ENCODE results near the gene RRP1B.
"Not testable (repeated sequence)": the region's sequence is repeated elsewhere in the genome, so short reads cannot be mapped to it uniquely, and the experiment has no call there.

The RRP1B gene

DNA sequence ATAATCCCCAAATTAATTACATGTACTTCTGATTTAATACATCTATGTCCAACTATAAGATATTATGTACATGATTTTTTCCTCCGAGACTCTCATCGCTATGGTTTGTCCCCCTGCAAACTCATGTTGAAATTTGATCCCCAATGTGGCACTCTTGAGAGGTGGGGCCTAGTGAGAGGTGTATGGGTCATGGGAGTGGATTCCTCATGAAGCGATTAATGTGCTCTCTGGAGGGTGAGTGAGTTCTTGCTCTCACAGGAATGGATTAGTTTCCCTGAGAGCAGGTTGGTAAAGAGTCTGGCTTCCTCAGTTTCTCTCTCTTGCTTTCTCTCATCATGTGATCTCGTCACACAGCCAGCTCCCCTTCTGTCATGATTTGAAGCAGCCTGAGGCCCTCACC, 16.2 kb upstream of the RRP1B start:
- DNase-seq, result no peak

DNA sequence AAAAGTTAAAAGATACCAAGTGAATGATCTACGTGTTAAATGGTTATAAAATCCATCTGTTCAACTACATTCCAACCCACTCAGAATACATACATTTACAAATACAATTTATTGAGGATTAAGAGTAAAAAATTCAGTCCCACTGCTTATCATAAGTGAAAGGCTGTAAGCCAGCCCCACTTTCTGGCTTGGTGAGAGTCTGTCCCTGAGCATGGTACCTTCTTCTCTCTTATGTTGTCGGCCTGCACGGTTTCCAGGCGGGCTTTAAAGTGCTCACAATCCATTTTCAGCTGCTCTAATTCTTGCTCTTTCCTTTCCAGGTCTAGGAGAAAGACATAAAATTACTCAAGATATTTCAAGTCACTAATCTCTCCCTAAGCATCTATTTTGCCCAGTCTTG, 15.3 kb upstream of the RRP1B start:
- DNase-seq, result no peak

DNA sequence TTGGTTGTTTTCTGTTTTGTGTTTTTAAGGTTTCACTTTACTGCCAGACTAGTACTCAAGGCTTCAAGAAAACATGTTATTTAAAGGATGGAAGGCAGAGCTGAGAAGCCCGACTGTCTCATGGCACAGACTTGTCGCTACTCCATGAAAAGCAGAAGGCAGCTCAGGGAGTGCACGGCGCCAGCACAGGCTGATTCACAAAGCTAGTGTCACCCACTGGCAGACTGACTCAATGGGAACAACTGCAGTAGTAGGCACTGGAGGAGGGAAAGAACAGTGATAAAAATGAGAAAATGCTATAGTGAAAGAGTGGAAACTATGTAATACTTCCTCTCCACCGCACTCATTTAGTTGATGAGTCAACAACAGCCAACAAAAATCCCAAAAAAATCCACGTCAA, 14.8 kb upstream of the RRP1B start:
- DNase-seq, result peak; percentile 48

DNA sequence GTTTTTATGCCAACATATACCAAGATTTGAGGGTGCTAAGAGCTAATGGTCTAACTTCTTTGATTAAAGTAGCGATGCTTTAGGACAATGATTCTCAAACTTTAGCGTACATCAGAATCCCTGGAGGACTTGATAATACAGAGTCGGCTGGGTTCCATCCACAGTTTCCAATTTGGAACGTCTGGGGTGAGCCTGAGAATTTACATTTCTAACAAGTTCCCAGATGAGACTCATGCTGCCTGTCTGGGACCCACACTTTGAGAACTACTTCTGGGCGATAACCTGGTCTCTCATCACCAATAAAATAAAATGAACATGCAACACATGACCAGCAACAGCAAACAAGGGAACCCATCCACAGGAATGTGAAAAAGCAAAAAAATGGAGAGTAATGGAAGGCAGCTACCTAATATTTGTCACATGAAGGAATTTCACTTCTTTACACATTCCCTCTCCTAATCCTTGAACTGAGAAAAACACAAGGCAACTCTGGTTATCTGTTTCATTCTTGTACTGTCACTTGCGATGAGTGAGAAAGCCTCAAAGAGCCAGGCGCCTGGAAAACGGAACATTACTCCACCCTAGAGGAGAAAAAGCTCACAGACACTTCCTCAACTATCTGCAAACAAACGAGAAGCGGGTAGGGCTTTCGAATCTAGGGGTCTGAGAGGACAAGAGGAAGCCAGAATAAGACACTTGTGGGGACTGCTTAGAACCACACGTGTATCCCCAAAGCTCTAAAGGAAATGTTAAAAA, 14.0 kb upstream of the RRP1B start:
- peak; percentile 85 for DNase-seq

DNA sequence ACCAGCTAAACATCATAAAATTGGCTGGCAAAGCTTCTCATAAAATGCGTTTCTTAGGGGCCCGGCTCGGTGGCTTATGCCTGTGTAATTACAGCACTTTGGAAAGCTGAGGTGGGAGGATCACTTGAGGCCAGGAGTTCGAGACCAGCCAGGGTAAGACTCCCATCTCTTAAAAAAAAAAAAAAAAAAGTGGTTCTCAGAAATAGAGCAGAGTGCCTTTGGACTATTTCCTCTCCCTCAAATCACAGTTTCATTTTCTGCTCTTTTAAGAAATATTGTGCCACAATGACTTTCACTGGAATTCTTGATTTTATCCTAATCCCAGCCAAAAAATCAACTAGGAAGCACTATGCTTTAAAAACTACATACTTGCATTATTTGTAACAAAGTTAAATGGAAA, 13.4 kb upstream of the RRP1B start:
- DNase-seq, result no peak

DNA sequence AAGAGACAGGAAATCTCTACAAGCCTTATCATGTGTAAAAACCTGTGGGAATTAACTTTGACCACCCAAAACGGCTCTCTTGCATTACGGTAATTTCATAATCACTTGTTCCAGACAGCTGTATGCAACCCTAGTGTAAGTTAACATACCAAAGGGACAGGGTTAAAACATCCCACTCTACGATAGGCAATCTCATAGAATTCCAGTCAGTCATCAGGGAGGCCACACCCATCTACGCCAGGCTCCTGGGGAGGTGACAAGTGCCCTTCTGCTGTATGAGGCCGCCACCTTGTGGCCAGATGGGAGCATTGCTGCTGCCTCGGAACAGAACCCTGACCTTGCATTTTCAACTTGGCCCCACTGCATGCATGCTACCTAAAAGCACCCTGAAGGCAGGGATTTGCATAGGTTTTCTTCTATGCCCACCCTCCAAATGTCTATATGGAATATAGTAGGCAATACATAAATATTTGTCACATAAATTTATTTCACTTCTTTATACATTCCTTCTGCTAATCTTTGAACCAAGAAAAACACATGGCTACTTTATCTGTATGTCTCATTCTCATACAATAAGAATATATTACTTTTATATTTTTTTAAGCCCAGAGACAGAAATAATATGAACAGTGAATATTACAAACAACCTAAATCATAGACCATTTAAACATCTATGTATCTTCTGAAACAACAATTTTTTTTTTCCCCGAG, 12.7 kb upstream of the RRP1B start:
- peak; percentile 92 for DNase-seq

DNA sequence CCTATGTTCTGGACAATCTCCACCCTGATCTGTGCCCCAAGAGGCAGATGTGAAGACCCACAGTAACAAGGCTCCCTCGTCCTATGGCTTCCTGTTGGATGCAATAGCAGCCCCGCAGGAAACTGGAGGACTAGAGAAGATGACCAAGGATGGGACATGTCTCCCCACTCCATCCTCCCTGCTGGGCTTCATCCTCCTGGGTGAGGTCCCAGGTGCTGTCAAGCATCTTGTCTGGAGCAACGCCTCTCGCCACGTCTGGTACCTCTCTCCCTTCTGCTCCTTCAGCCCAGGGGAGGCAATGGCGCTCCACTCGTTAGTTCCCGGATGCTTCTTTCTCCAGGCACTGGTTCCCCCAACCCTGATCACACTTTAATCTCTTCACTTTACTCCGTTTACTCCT, 11.2 kb upstream of the RRP1B start:
- DNase-seq, result no peak

DNA sequence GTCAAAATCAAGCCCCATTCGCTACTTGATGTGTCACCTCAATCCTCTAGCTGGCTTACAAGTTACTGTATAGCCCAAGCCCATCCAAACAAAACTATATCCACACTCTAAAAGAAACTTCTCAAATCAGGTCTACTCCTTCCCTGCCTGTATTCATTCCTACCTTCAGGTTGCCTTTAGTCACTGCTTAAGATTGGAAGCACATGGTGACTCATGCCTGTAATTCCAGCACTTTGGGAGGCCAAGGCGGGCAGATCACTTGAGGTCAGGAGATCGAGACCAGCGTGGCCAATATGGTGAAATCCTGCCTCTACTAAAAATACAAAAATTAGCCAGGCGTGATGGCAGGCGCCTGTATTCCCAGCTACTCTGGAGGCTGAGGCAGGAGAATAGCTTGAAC, 7.4 kb upstream of the RRP1B start:
- not testable (repeated sequence) for DNase-seq

DNA sequence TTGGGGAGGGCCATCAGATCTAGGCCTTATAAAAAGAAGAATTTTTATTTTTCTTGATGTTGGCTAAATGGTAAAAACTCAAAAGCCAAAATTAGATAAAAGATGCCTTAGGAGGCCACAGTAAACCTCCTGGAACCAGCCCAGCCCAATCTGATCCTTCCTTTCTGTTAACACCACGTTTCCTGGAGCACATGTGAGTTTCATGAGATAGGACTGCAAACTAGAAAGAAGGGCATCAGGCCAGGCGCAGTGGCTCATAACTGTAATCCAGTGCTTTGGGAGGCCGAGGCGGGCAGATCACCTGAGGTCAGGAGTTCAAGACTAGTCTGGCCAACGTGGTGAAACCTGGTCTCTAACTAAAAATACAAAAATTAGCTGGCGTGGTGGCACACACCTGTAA, 6.7 kb upstream of the RRP1B start:
- DNase-seq, result no peak

DNA sequence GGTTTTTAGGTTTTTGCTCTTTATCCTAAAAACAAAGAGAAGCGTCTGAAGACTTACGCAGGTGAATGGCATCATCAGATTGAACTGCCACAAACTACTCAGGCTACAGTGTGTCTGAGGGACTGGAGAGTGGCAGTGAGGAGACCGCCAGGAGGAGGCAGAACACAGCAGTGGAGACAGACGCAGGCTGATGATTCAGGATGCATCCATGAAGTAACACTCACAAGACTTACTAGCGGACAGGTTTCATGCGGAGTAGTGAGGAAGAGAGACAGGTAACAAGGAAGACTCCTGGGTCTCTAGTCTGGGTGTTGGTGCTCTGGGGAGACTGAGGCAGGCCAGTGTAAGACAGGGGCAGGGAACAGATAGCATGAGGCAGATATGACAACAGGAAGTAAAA, 5.7 kb upstream of the RRP1B start:
- DNase-seq, result no peak

DNA sequence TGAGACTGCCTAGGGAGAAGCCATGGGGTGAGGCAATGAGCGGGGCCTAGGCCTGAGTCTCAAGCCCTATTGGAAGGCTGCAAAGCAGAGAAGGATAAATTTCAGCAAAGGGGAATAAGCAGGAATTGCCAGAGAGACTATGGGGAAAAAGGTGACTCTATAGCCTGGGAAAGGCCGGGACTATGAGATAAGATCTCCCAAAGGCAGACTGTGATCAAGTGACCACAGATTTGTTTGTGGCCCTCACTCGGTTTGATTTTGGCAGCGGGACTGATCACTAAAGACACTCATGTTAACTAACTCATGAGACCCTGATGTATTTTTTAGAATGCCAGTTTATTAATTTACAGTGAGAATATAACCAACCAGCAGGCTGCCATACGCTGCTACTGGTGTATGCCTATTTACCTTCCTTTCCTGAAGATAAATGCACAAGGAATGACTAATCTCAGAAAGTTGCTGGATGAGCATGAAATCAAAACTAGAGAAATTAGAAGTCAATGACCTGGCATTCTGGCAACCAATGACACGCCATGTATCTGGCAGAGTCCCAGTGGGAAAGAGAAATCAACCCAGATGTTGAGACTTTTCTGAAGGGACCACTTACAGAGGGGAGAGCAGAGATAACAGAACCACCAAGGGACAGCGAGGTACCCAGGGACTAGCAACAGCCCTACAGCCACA, 4.4 kb upstream of the RRP1B start:
- DNase-seq, result peak; percentile 57

DNA sequence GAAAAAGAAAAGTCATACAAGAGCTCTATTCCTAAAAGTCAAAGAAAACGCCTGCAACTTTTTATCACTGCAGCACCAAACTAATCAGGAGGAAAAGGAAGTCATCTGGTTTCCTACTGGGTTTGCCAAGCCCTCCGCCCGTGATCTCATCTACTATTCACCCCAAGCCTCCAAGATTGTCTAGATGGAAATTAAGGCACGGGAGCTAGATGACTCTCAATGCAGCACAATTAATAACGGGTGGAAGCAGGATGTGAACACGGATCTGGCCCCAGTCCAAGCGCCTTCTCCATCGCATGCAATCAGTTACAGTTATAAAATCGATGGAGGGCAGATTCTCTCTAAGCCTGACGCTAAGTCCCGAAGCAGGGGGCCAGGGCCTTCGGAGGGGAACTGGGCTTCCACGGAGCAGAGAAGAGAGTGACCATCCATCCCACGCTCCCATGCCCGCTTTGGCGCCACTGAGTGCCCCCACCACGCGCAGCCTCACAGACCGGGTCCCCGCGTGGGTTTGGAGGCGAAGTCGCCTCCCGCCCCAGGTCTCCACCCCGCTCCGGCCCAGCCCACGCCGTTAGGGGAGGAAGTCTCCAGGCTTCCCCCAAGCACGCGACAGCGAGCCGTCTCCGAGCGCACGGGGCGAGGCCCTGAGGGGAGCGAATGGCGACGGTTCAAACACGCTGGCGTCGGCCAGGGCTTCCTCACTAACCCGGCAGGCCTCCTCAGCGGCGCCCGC, 1.8 kb upstream of the RRP1B start:
- peak; percentile 20 for DNase-seq

DNA sequence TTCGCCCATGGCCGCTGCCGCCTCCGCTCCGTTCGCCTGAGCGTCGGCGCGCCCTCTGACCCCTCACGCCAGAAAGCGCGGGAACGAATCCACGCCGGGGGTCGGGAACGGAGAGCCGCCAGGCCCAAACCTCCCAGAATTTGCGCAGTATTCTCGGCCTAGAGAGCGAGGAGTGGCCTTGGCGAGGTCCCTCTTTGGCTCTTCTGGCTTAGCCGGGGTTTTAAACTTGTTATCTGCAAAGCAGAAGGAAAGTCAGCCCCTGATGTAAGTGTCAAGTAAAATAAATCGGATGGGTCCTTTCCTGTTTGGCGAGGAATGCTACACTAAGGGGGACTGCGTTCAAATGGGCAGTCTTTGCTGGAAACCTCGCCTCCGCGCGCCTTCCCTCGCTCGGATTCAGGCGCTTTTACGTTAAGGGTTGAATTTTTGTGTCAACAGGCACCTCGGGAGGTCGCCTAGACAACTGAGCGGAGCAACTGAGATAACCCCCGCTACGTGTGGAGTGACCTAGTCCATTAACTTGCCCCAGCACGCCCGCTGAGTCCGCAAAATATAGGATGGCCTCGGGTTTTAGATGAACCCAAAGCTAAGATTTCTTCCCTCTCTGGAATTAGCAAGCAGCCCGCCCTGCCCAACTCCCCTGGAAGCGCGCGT, 1.1 kb upstream of the RRP1B start:
- DNase-seq, result no peak

DNA sequence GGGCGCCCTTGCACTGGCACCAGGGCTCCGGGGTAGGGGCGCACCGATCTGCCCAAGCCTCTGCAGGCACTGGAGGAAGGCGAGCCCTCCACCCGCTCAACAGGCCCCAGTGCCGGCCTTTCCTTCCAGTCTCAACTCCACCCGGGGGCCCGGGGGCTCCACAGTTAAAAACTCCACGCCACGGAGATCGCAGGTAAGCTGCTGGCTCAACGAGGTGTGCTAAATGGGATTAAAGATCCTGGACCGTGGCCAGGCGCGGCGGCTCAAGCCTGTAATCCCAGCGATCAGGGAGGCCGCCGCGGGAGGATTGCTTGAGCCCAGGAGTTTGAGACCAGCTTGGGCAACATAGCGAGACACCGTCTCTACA, 608 bp upstream of the RRP1B start:
- DNase-seq, result no peak

DNA sequence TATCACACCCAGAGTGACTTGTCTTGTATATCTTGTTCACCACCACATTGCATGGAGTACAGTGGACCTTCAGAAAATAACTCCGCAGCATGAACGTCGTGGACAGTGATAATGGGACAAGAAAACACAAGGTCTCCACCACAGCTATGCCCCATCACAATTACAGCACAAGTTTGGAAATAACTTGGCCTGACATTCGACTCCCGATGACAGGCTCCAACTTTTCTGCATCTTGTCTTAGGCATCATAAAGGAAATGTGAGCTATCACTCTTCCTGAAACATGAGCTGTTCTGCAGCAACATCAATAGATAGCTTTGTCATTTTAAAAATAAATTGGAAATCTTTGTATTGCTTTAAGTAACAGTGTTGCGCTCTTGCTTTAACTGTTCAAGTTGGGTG, 2.9 kb downstream of the RRP1B start:
- no peak for DNase-seq

DNA sequence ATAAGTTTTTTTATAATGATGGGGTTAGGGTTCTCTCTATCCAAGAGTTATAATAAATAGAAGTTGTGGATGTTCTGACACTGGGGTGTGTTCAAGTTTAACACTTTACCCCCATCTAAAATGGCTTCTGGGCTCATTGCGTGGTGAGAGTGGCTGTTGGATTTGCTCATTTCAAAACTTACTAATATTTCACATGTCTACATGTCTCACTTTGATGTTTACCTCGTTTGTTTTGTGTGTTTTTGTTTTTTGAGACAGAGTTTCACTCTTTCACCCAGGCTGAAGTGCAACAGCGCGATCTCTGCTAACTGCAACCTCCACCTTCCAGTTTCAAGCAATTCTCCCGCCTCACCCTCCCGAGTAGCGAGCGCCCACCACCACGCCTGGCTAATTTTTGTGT, 3.7 kb downstream of the RRP1B start:
- no peak for DNase-seq

DNA sequence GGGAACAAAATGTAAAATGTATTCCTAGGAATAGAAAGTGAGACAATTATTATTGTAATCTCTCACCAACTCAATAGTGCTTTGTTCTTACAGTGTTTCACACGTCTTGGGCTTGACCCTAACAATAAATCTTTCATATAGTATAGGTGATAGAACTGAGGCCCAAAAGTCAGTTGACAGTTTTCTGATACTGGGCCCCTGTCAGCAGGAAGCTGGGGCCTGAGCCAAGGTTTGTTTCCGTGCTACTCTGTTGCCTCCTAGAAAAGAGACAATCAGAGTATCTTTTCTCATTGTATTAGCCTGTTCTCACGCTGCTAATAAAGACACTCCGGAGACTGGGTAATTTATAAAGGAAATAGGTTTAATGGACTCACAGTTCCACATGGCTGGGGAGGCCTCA, 5.0 kb downstream of the RRP1B start:
- no peak for DNase-seq

DNA sequence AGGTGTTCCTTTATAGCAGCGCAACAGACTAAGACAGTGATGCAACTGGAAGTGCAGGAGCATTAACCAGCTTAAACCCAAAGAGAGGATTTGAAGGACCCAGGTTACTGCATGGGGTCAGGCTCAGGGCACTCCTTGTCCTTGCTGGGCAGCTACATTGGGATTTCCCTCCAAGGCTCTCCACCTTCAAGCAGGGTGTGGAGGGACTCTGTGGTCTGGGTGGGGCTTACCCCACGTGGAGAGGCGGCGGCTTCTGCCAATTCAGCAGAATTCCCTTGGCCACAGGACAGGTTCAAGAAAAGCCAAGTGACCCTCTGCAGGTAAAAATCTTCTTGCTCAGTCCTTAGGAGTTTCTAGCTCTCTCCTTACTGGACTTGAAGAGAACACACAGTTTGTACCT, 6.5 kb downstream of the RRP1B start:
- DNase-seq, result no peak

DNA sequence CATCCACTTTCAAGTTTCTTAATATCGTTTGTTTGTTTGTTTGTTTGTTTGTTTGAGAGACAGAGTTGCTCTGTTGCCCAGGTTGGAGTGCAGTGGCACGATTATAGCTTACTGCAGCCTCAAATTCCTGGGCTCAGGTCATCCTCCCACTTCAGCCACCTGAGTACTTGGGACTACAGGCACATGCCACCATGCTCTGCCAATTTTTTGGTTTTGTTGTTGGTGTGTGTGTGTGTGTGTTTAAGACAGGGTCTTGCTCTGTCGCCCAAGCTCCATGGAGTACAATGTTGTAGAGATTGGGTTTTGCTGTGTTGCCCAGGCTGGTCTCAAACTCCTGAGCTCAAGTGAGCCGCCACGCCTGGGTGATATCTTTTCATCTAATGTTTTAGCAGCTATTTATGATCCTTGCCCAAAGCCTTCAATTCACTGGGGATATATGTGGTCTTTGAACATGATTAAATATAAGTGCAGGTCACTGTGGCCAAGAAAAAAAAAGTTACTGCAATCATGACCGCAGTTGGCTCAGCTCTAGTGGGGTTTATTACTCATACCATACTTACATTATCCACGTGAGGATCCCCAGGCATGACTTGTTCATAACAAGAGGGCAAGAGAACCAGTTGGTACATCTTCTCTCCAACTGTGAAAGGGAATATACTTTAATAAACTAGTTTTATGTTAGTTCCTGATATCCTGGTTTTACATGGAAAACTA, 8.0 kb downstream of the RRP1B start:
- peak; percentile 51 for DNase-seq

DNA sequence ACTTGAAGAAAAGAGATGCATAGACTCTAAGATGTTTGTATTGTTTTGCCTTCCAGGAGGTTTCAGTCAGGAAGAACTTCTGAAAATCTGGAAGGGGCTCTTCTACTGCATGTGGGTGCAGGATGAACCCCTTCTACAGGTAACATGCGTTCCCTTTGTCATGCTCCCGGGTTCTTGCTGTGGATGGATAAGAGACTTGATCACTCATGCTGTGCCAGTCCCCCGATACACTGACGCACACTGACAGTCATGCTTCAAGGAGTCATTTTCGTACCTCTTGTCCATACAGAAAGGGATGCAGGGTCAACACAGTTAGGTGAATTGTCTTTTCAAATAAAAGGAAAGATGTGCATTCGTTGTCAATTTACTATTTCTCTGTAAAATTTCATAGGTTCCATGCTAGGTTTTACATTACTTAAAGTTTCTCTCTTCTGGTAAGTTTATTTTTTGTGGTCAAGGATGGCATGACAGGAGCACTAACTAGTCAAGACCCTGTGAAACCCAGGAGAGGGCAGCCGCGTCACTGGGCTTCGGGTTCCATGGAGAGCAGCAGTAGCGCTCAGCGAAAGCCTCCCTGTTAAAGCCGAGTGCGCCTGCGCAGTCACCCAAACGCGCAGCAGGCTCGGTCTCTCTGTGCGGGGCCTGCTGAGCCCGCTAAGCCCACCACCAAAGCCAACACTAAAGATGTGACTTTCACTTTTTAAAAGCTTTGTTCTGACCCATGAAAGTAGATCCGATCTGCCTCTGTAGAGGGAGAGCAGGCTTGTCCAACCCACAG, 10.7 kb downstream of the RRP1B start:
- no peak for DNase-seq

DNA sequence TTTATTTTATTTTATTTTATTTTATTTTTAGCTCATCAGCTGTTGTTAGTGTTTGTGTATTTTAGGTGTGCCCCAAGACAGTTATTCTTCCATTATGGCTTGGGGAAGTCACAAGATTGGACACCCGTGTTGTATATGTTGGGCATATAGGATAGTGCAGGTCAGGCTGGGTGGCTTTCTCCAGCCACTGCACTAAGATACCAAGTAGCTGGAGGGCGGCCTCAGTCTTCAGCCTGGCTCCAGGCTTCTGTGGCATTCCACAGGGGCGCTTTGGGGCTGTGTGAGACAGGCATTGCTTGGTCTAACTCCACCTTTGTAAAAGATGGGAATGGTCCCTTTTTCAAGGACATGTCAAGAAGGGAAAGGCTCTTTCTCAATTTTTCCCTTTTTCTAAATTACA, 16.5 kb downstream of the RRP1B start:
- DNase-seq, result no peak
